ENCODE measurements around the gene ENO2. TPM values are rescaled to one million over a fixed set of nuclear protein-coding genes. Genes with fewer than 3 reads are reported as not detected.
"Not testable (repeated sequence)": the region's sequence is repeated elsewhere in the genome, so short reads cannot be mapped to it uniquely, and the experiment has no call there.

ENO2 gene
- total RNA-seq, 2 experiments from 2014 or later, result 171 to 175 TPM

DNA sequence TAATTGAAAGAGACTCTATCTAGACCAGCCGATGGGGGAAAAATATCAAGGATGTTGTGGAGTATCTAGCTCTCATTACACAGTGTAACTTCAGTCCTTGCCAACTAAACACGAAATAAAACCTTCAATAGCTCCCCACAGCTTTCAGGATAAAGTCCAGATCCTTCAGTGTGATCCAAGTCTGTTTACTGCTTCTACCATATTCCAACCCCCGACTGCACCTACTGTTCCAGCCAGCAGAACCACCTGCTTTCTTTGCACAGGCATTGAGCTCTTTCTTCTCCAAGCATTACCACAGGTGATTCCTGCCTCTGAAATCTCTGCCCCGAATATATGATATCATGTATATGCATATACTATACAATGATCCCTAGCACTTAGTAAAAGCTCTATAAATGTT lies 11.9 kb upstream of the ENO2 start:
- ChIA-PET CTCF (interaction anchor here (0.8 to 1.0 kb wide), 2 partner anchors 11 to 21 kb away, joined by 3 to 4 read pairs; no protein-coding TSS in a partner anchor), POLR2A (interaction anchor here (0.6 to 0.8 kb wide), 2 partner anchors 10 to 179 kb away, joined by 3 to 5 read pairs; no protein-coding TSS in a partner anchor)

DNA sequence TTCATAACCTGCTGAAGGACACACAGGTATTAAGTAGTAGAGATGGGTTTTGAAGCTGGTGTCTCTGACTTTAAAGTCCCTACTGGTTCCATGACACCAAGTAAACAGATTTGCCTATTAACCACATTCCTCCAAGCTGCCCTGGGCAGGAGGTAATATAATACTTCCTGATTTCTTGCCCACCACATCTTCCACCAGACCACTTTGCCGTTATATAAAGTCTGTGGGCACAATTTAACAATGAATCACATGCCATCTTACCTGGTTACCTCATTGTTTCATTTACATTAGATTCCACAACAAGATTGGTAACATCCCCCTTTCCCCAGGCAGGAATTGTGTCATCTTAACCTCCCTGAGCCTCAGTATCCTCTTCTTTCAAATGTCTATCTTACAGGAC lies 10.7 kb upstream of the ENO2 start:
- CTCF ChIA-PET, result interaction anchor here (2.0 kb wide), 1 partner anchor 31 kb away, joined by 8 read pairs; the partner anchor contains the start of gene SPSB2
- POLR2A ChIA-PET, result no interaction called here

DNA sequence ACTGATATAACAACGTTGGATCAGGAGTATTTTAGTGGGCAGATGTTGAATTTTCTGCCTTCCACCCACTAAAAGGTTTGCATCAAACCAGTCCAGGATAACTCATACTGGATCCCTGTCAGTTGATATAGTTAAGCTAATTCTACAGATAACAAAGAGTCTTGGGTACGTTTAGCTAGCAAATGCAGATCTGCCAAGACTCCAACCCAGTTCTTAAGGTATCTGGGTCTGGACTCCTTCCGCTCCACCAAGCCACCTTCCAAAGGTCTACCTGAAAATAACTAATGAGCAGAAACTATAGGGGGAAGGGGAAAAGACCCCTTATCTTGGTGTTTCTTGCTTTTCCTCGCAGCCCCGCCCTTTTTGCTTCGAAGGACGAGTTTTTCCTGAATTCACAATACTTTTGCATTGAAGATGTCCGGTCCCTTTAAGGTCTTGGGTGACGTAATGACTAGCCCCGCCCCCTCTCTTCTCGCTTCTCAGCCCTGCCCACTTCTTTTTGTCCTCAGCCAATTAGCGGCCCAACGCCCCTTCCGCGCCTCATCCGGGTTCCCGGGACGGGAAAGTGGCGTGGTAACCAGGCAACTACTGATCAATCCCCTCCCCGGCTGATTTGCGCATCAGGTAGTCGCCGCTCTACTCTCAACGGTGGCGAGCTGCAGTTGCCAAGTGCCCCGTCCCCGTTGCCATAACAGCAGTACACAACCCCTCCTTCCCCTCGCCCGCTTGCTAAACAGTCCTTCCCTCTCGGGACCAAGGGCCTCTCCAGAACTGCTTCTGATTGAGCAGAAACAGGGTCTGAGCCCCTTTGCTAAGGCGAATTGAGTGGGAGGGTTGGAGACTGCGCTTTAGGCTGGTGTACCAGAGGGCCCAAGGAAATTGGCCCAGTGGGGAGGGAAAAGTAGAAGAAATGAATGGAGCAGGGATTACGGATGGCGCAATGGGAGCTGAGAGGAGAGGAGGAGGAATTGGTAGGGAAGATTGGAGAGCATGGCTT lies 9.8 kb upstream of the ENO2 start, which contains the start of gene LRRC23:
TSS of gene LRRC23 (plus strand) at position 543 of the 997 bp plus-strand sequence. CDS start 812 bp downstream, outside the sequence.
- ChIA-PET CTCF (interaction anchor here (0.5 to 3.0 kb wide), 4 partner anchors 13 to 44 kb away, joined by 3 to 17 read pairs (median 6); partner anchors contain the start of gene SPSB2), POLR2A (interaction anchor here (1.0 to 1.2 kb wide), 3 partner anchors 13 to 22 kb away, joined by 3 to 5 read pairs (median 4); no protein-coding TSS in a partner anchor)

- CTCF ChIA-PET, result interaction anchor here (0.5 to 3.0 kb wide), 4 partner anchors 14 to 43 kb away, joined by 3 to 17 read pairs (median 6); partner anchors contain the start of gene SPSB2
- POLR2A ChIA-PET, result interaction anchor here (0.6 to 1.2 kb wide), 4 partner anchors 14 to 25 kb away, joined by 3 to 5 read pairs (median 4); no protein-coding TSS in a partner anchor
These were observed 8.9 kb upstream of the ENO2 start for GRCh38 chr12:6905414-6906040.

- CTCF ChIA-PET, result interaction anchor here (2.7 to 2.9 kb wide), 2 partner anchors 36 to 39 kb away, joined by 7 to 9 read pairs; no protein-coding TSS in a partner anchor
- POLR2A ChIA-PET, result not testable (repeated sequence)
These were observed 6.2 kb upstream of the ENO2 start for GRCh38 chr12:6908141-6908540.

- CTCF ChIA-PET, result interaction anchor here (1.2 to 2.9 kb wide), 2 partner anchors 14 to 40 kb away, joined by 4 to 9 read pairs; no protein-coding TSS in a partner anchor
- POLR2A ChIA-PET, result no interaction called here
These were observed 4.8 kb upstream of the ENO2 start for GRCh38 chr12:6909421-6910145.

DNA sequence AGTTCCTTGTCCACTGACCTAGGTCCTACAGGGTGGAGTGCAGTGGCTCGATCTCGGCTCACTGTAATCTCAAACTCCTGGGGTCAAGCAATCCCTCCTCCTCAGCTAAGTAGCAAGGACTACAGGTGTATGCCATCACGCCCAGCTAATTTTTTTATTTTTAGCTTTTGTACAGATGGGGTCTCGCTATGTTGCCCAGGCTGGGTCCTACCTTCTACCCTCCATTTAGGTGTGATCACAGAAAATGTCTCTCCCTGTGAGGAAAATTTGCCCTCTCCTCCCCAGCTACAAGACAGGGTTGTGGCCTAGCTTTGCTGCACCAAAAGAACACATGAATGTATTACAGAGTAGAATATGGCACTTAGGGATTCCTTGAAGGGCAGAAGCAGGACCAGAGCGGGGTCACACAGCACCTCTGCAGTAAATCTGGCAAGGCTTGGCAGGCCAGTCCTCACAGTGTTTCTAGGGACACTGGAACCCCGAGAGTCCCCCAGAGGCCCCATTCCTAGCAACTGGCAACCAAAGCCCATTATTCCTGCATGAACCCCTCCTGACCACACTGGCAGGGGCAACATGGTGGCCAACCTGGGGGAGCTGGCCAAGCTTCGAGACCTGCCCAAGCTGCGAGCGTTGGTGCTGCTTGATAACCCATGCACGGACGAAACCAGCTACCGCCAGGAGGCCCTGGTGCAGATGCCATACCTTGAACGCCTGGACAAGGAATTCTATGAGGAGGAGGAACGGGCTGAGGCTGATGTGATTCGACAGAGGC lies 2.0 kb upstream of the ENO2 start:
- CTCF ChIA-PET, result interaction anchor here (1.1 to 2.4 kb wide), 3 partner anchors 40 to 348 kb away, joined by 3 to 6 read pairs (median 3); partner anchors contain the start of genes MLF2 and SPSB2
- POLR2A ChIA-PET, result interaction anchor here (0.6 kb wide), 1 partner anchor 14 kb away, joined by 3 read pairs; no protein-coding TSS in a partner anchor

DNA sequence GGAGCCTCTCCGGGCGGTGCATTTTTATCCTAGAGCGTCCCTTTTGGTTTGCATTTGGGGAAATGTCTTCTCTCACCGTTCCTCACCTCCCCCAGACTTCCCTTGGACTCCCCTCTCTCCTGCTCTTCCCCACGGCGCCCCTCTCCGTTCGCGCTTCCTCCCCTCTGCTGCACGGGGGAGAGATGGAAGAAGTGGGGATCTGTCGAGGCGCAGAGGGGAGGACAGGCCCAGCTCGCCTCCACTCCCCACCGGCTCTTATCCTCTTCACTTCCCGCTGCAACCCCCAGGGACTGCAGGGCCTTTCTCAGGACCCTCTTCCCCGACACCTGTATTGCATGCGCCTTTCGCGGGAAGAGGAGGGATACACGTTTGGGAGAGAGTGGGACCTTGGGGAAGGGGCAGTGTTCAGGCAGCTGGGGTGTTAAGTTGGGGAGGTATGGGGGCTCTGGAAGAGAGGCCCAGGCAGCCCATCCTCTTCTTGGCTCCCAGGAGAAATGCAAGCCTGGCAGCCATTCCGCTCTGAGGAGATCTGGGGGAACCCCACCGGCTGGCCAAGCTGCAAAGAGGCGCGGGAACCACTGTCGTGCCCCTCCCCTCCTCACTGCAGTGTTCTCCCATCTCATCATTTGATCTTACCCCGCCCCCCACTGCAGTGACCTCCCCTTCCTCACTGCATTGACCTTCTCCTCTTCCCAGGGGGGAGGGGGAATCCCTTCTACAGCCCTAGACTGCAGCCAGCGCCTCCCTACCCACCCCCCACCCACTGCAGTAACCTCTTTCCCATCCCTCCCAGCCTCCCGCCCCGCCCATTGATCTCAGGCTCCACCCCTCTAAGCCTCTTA lies 788 bp downstream of the ENO2 start:
- CTCF ChIA-PET, result interaction anchor here (0.6 to 2.6 kb wide), 7 partner anchors 9 to 28 kb away, joined by 3 to 10 read pairs (median 3); partner anchors contain the start of genes C12orf57 and RNU7-1
- POLR2A ChIA-PET, result interaction anchor here (1.0 to 1.3 kb wide), 4 partner anchors 10 to 31 kb away, joined by 3 to 8 read pairs (median 4); no protein-coding TSS in a partner anchor

DNA sequence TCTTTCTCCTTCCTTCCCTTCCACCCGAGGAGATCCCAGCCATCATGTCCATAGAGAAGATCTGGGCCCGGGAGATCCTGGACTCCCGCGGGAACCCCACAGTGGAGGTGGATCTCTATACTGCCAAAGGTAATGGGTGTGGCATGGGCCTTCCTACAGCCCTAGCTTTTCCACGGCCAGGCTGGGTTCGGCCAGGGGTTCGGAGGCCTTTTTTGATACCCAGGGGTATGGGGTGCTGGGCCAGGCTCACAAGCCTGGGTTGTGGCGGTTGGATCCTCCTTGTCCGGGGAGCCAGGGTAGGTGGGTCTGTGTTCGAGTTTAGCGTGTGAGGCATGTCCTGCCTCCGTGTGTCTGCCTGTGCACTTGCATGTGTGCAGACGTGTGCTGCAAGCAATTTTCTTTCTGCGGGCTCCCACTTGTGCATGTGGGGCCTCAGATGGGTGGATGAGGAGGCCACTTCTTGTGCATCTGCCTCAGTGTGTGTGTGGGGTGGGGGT lies 1.5 kb downstream of the ENO2 start:
- ChIA-PET POLR2A (no interaction called here), CTCF (interaction anchor here (0.6 to 2.6 kb wide), 4 partner anchors 9 to 22 kb away, joined by 3 to 8 read pairs (median 4); no protein-coding TSS in a partner anchor)

DNA sequence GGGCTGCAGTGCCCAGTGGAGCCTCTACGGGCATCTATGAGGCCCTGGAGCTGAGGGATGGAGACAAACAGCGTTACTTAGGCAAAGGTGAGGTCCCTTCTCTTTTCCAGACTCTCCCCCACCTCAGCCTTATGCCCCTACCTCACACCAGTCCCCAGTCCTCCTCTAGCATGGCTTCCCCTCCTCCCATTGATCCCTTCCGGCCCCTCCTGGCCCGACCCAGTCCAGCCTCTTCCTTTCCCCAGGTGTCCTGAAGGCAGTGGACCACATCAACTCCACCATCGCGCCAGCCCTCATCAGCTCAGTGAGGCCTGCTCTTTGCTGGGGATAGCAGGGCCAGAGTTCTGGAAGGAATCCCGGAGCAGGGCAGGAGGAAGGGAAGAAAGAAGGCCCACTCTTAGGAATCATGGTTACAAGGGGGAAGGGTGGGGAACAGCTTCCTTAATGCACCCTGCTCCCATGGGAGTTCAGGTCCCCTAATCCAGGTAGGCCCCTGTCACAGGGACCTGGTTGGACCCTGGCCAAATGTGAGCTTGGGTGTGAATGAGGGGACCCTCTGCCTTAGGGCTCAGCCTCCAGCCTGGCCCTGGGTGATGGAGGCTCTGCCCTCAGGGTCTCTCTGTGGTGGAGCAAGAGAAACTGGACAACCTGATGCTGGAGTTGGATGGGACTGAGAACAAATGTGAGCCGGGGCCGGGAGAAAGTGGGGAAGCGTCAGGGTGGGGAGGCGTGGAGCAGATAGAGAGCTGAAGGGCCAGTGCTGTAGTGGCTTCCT lies 2.2 kb downstream of the ENO2 start:
- ChIA-PET CTCF (interaction anchor here (1.0 to 2.6 kb wide), 4 partner anchors 8 to 25 kb away, joined by 3 to 8 read pairs (median 4); no protein-coding TSS in a partner anchor), POLR2A (no interaction called here)

- ChIA-PET CTCF (interaction anchor here (1.7 kb wide), 1 partner anchor 7 kb away, joined by 5 read pairs; no protein-coding TSS in a partner anchor), POLR2A (interaction anchor here (0.6 to 1.4 kb wide), 2 partner anchors 20 to 295 kb away, joined by 4 to 15 read pairs; no protein-coding TSS in a partner anchor)
These were observed 3.3 kb downstream of the ENO2 start for GRCh38 chr12:6917491-6918231.

- CTCF ChIA-PET, result interaction anchor here (0.6 to 1.3 kb wide), 3 partner anchors 28 to 549 kb away, joined by 3 to 4 read pairs (median 3); no protein-coding TSS in a partner anchor
- POLR2A ChIA-PET, result no interaction called here
These were observed 5.2 kb downstream of the ENO2 start for GRCh38 chr12:6919588-6919987.

DNA sequence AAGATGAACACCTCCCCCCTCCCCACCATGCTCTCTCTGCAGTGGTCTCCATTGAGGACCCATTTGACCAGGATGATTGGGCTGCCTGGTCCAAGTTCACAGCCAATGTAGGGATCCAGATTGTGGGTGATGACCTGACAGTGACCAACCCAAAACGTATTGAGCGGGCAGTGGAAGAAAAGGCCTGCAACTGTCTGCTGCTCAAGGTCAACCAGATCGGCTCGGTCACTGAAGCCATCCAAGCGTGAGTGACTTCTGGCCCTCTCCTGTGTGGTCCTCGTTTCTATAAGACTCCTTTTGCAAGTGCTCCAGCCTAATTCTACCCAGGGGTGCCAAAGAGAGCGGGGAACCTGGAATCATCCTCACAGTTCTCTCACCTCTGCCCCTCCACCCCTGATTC lies 7.2 kb downstream of the ENO2 start:
- ChIA-PET CTCF (interaction anchor here (0.6 to 1.0 kb wide), 3 partner anchors 11 to 59 kb away, joined by 3 read pairs; partner anchors contain the start of genes C12orf57 and RNU7-1), POLR2A (no interaction called here)

DNA sequence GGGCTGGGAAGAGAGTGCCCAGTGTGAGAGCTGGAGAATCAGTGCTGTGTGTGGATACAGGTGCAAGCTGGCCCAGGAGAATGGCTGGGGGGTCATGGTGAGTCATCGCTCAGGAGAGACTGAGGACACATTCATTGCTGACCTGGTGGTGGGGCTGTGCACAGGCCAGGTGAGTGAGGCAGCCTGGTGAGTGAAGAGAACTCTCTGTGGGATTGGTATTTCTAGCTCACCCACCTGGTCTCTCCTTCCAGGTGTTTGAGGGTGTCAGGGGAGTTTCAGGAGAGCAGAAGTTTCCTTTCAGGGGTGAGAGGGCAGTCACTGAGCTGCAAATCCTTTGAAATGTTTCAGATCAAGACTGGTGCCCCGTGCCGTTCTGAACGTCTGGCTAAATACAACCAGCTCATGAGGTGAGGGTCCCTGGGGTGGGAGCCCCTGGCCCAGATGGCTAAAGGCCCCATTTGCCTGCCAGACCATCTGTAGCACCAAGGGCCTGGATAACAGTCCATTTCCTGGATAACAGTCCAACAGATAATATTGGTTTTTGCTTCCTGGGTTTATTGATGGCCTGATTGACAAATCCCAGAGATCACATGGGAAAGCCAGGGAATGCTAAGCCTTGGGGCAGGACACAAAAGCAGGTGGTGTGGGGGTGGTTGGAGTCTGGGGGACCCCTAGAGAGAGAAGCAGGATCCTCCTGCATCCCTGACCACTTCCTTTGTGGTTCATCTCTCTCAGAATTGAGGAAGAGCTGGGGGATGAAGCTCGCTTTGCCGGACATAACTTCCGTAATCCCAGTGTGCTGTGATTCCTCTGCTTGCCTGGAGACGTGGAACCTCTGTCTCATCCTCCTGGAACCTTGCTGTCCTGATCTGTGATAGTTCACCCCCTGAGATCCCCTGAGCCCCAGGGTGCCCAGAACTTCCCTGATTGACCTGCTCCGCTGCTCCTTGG lies 7.9 kb downstream of the ENO2 start:
- ChIA-PET CTCF (interaction anchor here (0.6 to 1.0 kb wide), 3 partner anchors 10 to 58 kb away, joined by 3 read pairs; partner anchors contain the start of genes C12orf57 and RNU7-1), POLR2A (no interaction called here)

Measured in activated CD8-positive, alpha-beta memory T cell treated with anti-CD3 and anti-CD28 coated beads for 36 hours (primary cell).